Activated naive CD4-positive, alpha-beta T cell treated with anti-CD3 and anti-CD28 coated beads, Interleukin-2, amount 50 U/mL, for 72 hours (primary cell): ENCODE measurements around the gene GMDS. TPM values are rescaled to one million over a fixed set of nuclear protein-coding genes. Genes with fewer than 3 reads are reported as not detected.

Experiments
- ATAC-seq, 2 donors: fragments of 150-1000 bp; cut with Tn5 transposase; 2 replicates each; pipeline ENCODE4 v1.10.0; 2021; ENCODE audit warnings: mild to moderate bottlenecking in 2 of 2, moderate library complexity in 2 of 2
- DNase-seq, 2 donors: peaks; one replicate each; pipeline ENCODE4 v3.0.0; 2021 to 2022; ENCODE audit warnings: low spot score in 2 of 2
- H3K27ac Mint-ChIP-seq, 2 donors: one replicate each; pipeline ENCODE4 v1.8.0; 2022; ENCODE audit warnings: mild to moderate bottlenecking in 2 of 2, mixed read lengths in 2 of 2
- H3K36me3 Mint-ChIP-seq, 2 donors: one replicate each; pipeline ENCODE4 v1.8.0; 2022; ENCODE audit warnings: mixed read lengths in 2 of 2
- H3K9me3 Mint-ChIP-seq, 2 donors: one replicate each; pipeline ENCODE4 v1.8.0; 2022; ENCODE audit warnings: mixed read lengths in 2 of 2
- total RNA-seq, 2 donors: library from RNA; stranded (reverse); gene quantifications; one replicate each; pipeline ENCODE4 v1.2.3, GENCODE V29; 2022

Gene GMDS
- total RNA-seq, 2 donors from 2014 or later: 23.9 to 37.6 TPM

GRCh38 chr6:1958257-1958656 is 287.1 kb downstream of the GMDS start:
- Mint-ChIP-seq H3K36me3 (no peaks in the 10 kb centered on the region), H3K27ac (no peak overlapping the region), H3K9me3 (no peaks in the 10 kb centered on the region)
- DNase-seq: no peak
- no peak for ATAC-seq

GRCh38 chr6:1957746-1958145 is 287.7 kb downstream of the GMDS start:
- no peaks in the 10 kb centered on the region for H3K9me3 Mint-ChIP-seq
- H3K27ac Mint-ChIP-seq: no peak overlapping the region
- no peaks in the 10 kb centered on the region for H3K36me3 Mint-ChIP-seq
- DNase-seq (no peak), ATAC-seq (no peak)

- Mint-ChIP-seq H3K36me3 (peaks cover 0 to 5% of the 10 kb centered on the region in 2 donors), H3K9me3 (no peaks in the 10 kb centered on the region), H3K27ac (no peak overlapping the region)
- no peak for ATAC-seq
- no peak for DNase-seq
Measured at GRCh38 chr6:1952740-1953360, 292.6 kb downstream of the GMDS start.

- H3K27ac Mint-ChIP-seq: no peak overlapping the region
- no peaks in the 10 kb centered on the region for H3K9me3 Mint-ChIP-seq
- peaks cover 0 to 5% of the 10 kb centered on the region in 2 donors for H3K36me3 Mint-ChIP-seq
- no peak for ATAC-seq
- no peak for DNase-seq
Measured at GRCh38 chr6:1950631-1951030, 294.8 kb downstream of the GMDS start.

- ATAC-seq: no peak
Measured at GRCh38 chr6:1949538-1949937, 295.9 kb downstream of the GMDS start.

GRCh38 chr6:1947922-1948321 is 297.5 kb downstream of the GMDS start:
- Mint-ChIP-seq H3K9me3 (no peaks in the 10 kb centered on the region), H3K36me3 (peaks cover 0 to 5% of the 10 kb centered on the region in 2 donors), H3K27ac (no peak overlapping the region)
- DNase-seq: no peak
- ATAC-seq: no peak

More at GRCh38 chr6:1949538-1949937, 295.9 kb downstream of the GMDS start:
- Mint-ChIP-seq H3K36me3 (peaks cover 0 to 5% of the 10 kb centered on the region in 2 donors), H3K9me3 (no peaks in the 10 kb centered on the region), H3K27ac (no peak overlapping the region)
- DNase-seq: no peak

- DNase-seq: no peak
- Mint-ChIP-seq H3K36me3 (peaks cover 0 to 5% of the 10 kb centered on the region in 2 donors), H3K9me3 (no peaks in the 10 kb centered on the region), H3K27ac (no peak overlapping the region)
- ATAC-seq: no peak
Measured at GRCh38 chr6:1946583-1946982, 298.8 kb downstream of the GMDS start.

- H3K36me3 Mint-ChIP-seq: peaks cover 0 to 5% of the 10 kb centered on the region in 2 donors
- H3K9me3 Mint-ChIP-seq: no peaks in the 10 kb centered on the region
- no peak overlapping the region for H3K27ac Mint-ChIP-seq
- ATAC-seq: no peak
- DNase-seq: no peak
Measured at GRCh38 chr6:1945235-1945832, 300.1 kb downstream of the GMDS start.

- H3K9me3 Mint-ChIP-seq: no peaks in the 10 kb centered on the region
- H3K36me3 Mint-ChIP-seq: no peaks in the 10 kb centered on the region
- no peak overlapping the region for H3K27ac Mint-ChIP-seq
- DNase-seq (no peak), ATAC-seq (no peak)
Measured at GRCh38 chr6:1942834-1943233, 302.6 kb downstream of the GMDS start.

GRCh38 chr6:1941534-1941933 is 303.9 kb downstream of the GMDS start:
- no peak overlapping the region for H3K27ac Mint-ChIP-seq
- H3K9me3 Mint-ChIP-seq: no peaks in the 10 kb centered on the region
- ATAC-seq: no peak
- DNase-seq: no peak
- no peaks in the 10 kb centered on the region for H3K36me3 Mint-ChIP-seq

- DNase-seq (no peak), ATAC-seq (no peak)
- Mint-ChIP-seq H3K36me3 (peaks cover 0 to 8% of the 10 kb centered on the region in 2 donors), H3K9me3 (no peaks in the 10 kb centered on the region), H3K27ac (no peak overlapping the region)
Measured at GRCh38 chr6:1940381-1940780, 305.0 kb downstream of the GMDS start.

- H3K9me3 Mint-ChIP-seq: peaks cover 0 to 2% of the 10 kb centered on the region in 2 donors
- peaks cover 6 to 8% of the 10 kb centered on the region in 2 donors for H3K36me3 Mint-ChIP-seq
- ATAC-seq: no peak
- no peak for DNase-seq
- H3K27ac Mint-ChIP-seq: no peak overlapping the region
Measured at GRCh38 chr6:1933292-1933691, 312.1 kb downstream of the GMDS start.

- H3K36me3 Mint-ChIP-seq: peaks cover 8 to 11% of the 10 kb centered on the region in 2 donors
- no peak for DNase-seq
- H3K9me3 Mint-ChIP-seq: peaks cover 0 to 2% of the 10 kb centered on the region in 2 donors
- ATAC-seq: no peak
- H3K27ac Mint-ChIP-seq: no peak overlapping the region
Measured at GRCh38 chr6:1931817-1932216, 313.6 kb downstream of the GMDS start.

GRCh38 chr6:1930356-1930755 is 315.0 kb downstream of the GMDS start:
- no peak overlapping the region for H3K27ac Mint-ChIP-seq
- peaks cover 0 to 2% of the 10 kb centered on the region in 2 donors for H3K9me3 Mint-ChIP-seq
- peaks cover 0 to 11% of the 10 kb centered on the region in 2 donors for H3K36me3 Mint-ChIP-seq
- DNase-seq: no peak
- no peak for ATAC-seq

GRCh38 chr6:1929931-1930330 is 315.5 kb downstream of the GMDS start:
- no peak for ATAC-seq
- DNase-seq: no peak
- H3K9me3 Mint-ChIP-seq: peaks cover 0 to 2% of the 10 kb centered on the region in 2 donors
- no peak overlapping the region for H3K27ac Mint-ChIP-seq
- peaks cover 0 to 11% of the 10 kb centered on the region in 2 donors for H3K36me3 Mint-ChIP-seq

GRCh38 chr6:1925743-1926430 is 319.5 kb downstream of the GMDS start:
- Mint-ChIP-seq H3K27ac (no peak overlapping the region), H3K36me3 (peaks cover 0 to 5% of the 10 kb centered on the region in 2 donors), H3K9me3 (no peaks in the 10 kb centered on the region)
- DNase-seq: no peak
- ATAC-seq: no peak

GRCh38 chr6:1923449-1923848 is 322.0 kb downstream of the GMDS start:
- ATAC-seq (no peak), DNase-seq (no peak)
- Mint-ChIP-seq H3K36me3 (peaks cover 0 to 5% of the 10 kb centered on the region in 2 donors), H3K9me3 (no peaks in the 10 kb centered on the region), H3K27ac (peak overlapping the region in 1 of 2 donors; percentile 74)
